GM21619 (cell line): ENCODE data around the gene COL5A2.

Experiments
- ATAC-seq: cut with Tn5 transposase; IDR thresholded peaks from one replicate; pipeline ENCODE4 v1.9.1; 2021; ENCODE audit not compliant: unreplicated experiment

COL5A2 gene

GRCh38 chr2:189178726-189179569, 613 bp downstream of the COL5A2 start:
- ATAC-seq: no peak

GRCh38 chr2:189178054-189178453, 1.5 kb downstream of the COL5A2 start:
- ATAC-seq: no peak

- ATAC-seq: no peak
These were observed 2.2 kb downstream of the COL5A2 start for GRCh38 chr2:189177251-189177840.

- no peak for ATAC-seq
These were observed 3.0 kb downstream of the COL5A2 start for GRCh38 chr2:189176516-189176915.

GRCh38 chr2:189175869-189176433, 3.6 kb downstream of the COL5A2 start:
- ATAC-seq: no peak

- ATAC-seq: no peak
These were observed 7.5 kb downstream of the COL5A2 start for GRCh38 chr2:189171956-189172609.

- no peak for ATAC-seq
These were observed 10.6 kb downstream of the COL5A2 start for GRCh38 chr2:189168856-189169499.

GRCh38 chr2:189165656-189166380, 13.7 kb downstream of the COL5A2 start:
- no peak for ATAC-seq

- no peak for ATAC-seq
These were observed 14.8 kb downstream of the COL5A2 start for GRCh38 chr2:189164746-189165145.

- no peak for ATAC-seq
These were observed 15.7 kb downstream of the COL5A2 start for GRCh38 chr2:189163889-189164288.

GRCh38 chr2:189162566-189162965, 17.0 kb downstream of the COL5A2 start:
- ATAC-seq: no peak

GRCh38 chr2:189161894-189162293, 17.7 kb downstream of the COL5A2 start:
- ATAC-seq: no peak

- no peak for ATAC-seq
These were observed 19.8 kb downstream of the COL5A2 start for GRCh38 chr2:189159717-189160116.

- no peak for ATAC-seq
These were observed 20.3 kb downstream of the COL5A2 start for GRCh38 chr2:189159273-189159672.

GRCh38 chr2:189157939-189158338, 21.6 kb downstream of the COL5A2 start:
- no peak for ATAC-seq

- ATAC-seq: no peak
These were observed 22.1 kb downstream of the COL5A2 start for GRCh38 chr2:189157456-189157855.

- ATAC-seq: no peak
These were observed 23.8 kb downstream of the COL5A2 start for GRCh38 chr2:189155795-189156194.

- ATAC-seq: no peak
These were observed 25.9 kb downstream of the COL5A2 start for GRCh38 chr2:189153619-189154018.

- no peak for ATAC-seq
These were observed 27.1 kb downstream of the COL5A2 start for GRCh38 chr2:189152483-189152882.

GRCh38 chr2:189151906-189152305, 27.7 kb downstream of the COL5A2 start:
- no peak for ATAC-seq

GRCh38 chr2:189150033-189150432, 29.5 kb downstream of the COL5A2 start:
- no peak for ATAC-seq
